ENCODE measurements around the gene ZDHHC11B.
"Not testable (repeated sequence)": the region's sequence is repeated elsewhere in the genome, so short reads cannot be mapped to it uniquely, and the experiment has no call there.

ZDHHC11B gene

DNA sequence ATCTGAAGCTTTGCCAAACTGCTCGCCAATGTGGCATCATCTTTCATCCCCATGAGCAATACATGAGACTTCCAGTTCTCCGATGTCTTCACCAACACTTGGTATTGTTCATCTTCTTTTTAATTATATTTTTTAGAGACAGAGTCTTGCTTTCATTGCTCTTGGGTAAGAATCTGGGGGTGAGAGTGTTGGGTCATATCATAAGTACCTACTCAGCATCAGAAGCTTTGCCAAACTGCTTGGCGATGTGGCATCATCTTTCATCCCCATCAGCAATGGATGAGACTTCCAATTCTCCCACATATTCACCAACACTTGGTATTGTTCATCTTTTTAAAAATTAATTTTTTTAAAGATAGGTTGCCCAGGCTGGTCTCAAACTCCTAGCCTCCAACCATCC, 30.9 kb upstream of the ZDHHC11B start:
- Mint-ChIP-seq H3K27ac (no peak overlapping the region), H3K36me3 (ENCODE audit: low read depth) (peaks cover 27% of the 10 kb centered on the region), H3K4me1 (no peaks in the 10 kb centered on the region), H3K4me3 (no peak overlapping the region), H3K9me3 (peaks cover 5% of the 10 kb centered on the region), H3K27me3 (ENCODE audit: low read depth) (no peaks in the 10 kb centered on the region)
- no peak for TF ChIP-seq CTCF (IDR thresholded peaks at IDR 0.05; ENCODE audit: unreplicated experiment in 3 of 3)

DNA sequence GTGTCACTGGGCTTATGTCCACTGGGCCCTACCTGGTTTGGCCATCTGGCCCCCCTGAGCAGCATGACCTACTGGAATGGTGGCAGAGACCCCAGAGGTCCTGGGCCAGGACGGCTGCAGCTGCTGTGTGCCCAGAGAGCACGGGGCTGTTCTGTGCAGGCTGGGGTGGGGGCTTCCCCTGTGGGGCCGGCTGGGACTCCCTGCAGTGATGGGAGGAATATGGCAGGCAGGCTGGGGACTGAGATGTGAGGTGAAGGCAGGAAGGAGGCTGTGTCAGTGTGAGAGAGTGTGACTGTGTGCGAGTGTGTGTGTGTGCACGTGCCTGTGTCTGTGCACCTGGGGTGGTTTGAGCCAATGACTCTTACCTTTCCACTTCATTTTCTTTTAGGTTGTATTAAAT, 29.0 kb upstream of the ZDHHC11B start:
- H3K36me3 Mint-ChIP-seq (ENCODE audit: low read depth): peaks cover 27% of the 10 kb centered on the region
- H3K27me3 Mint-ChIP-seq (ENCODE audit: low read depth); H3K4me3 Mint-ChIP-seq; H3K4me1 Mint-ChIP-seq; H3K27ac Mint-ChIP-seq; H3K9me3 Mint-ChIP-seq: not testable (repeated sequence)

DNA sequence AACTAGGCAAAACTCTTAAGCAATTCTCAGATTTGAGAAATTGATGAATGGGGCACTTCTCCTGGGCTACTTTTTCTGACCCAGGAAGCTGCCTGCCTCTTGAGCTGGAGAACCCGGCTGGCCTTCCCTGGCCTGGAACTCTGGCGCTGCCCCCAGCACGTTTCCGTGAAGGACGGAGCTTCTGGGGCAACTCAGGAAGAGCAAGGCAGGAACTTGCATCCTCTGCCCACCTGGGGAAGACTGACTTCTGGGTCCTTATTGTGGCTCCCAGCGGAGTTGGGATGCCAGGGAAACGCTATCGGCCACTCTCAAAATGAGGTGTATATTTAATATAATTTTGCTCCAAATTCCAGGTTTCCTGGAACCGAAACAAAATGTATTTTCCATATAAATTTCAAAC, 26.9 kb upstream of the ZDHHC11B start:
- H3K4me3 Mint-ChIP-seq; H3K4me1 Mint-ChIP-seq; H3K27ac Mint-ChIP-seq; H3K27me3 Mint-ChIP-seq (ENCODE audit: low read depth); H3K9me3 Mint-ChIP-seq: not testable (repeated sequence)
- H3K36me3 Mint-ChIP-seq (ENCODE audit: low read depth): peaks cover 13% of the 10 kb centered on the region

DNA sequence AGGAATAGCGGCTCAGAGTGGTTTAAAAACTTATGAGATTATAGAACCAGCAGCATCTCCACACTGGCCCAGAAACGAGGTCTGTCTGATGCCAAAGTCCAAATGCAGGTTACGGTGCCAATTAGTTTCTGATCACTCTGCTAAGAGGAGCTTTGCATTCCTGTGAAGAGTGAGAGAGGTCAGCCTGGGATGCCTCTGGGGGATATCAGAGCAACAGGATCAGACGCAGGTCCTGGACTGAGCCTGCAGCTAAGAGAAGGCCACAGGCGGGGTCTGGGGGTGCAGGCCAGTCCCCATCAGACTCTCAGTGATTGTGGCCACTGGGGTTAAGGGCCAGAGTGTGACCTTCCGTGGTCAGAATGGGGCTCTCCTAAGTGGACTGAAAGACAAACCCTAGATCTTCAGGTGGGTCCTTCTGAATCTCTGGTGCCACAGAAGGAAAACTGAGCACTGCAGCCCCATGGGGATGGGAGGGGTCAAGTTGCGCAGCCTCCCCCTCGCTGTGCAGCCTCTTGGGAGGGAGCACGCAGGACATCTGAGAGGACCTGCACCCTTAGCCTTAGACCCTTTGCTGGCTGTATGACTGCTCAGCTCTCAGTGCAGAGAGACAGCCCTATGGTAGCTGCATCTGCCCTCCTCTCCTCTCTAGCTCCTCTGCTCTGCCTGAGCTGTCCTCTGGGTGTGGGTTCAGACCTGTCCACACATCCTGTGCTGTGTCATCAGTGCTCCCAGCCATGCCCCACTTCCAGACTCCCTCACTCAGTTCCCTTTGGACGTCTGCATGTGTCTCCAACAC, 23.4 kb upstream of the ZDHHC11B start:
- H3K27me3 Mint-ChIP-seq (ENCODE audit: low read depth); H3K4me3 Mint-ChIP-seq; H3K4me1 Mint-ChIP-seq; H3K27ac Mint-ChIP-seq: not testable (repeated sequence)
- Mint-ChIP-seq H3K36me3 (ENCODE audit: low read depth) (peaks cover 12% of the 10 kb centered on the region), H3K9me3 (peaks cover 18% of the 10 kb centered on the region)

- H3K4me1 Mint-ChIP-seq: no peaks in the 10 kb centered on the region
- no peaks in the 10 kb centered on the region for H3K27me3 Mint-ChIP-seq (ENCODE audit: low read depth)
- peaks cover 31% of the 10 kb centered on the region for H3K9me3 Mint-ChIP-seq
- no peak for TF ChIP-seq CTCF (IDR thresholded peaks at IDR 0.05; ENCODE audit: unreplicated experiment in 3 of 3)
- H3K4me3 Mint-ChIP-seq: no peak overlapping the region
- H3K36me3 Mint-ChIP-seq (ENCODE audit: low read depth): peaks cover 37% of the 10 kb centered on the region
- H3K27ac Mint-ChIP-seq: no peak overlapping the region
Measured at GRCh38 chr5:801472-801871, 16.9 kb upstream of the ZDHHC11B start.

DNA sequence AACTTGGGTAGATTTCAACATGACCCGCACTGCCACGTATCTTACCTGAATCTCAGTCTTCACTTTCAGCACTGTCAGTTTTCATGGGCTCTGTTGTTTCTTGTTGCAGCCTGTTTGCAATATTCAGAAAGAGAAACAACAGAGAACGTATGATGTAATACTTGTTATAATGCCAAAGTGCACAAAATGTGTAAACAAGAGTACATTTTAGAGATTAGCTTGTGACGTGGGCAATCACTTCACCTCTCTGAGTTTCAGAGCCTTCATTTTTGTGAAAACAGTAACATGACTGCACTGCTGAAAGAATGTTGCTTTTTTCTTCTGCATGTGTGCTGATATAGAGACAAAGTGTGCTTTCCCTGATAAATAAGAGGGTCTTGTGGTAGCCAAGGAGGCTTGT, 16.5 kb upstream of the ZDHHC11B start:
- H3K4me3 Mint-ChIP-seq; H3K27me3 Mint-ChIP-seq (ENCODE audit: low read depth); H3K27ac Mint-ChIP-seq; H3K4me1 Mint-ChIP-seq: not testable (repeated sequence)
- Mint-ChIP-seq H3K36me3 (ENCODE audit: low read depth) (peaks cover 37% of the 10 kb centered on the region), H3K9me3 (peaks cover 31% of the 10 kb centered on the region)

DNA sequence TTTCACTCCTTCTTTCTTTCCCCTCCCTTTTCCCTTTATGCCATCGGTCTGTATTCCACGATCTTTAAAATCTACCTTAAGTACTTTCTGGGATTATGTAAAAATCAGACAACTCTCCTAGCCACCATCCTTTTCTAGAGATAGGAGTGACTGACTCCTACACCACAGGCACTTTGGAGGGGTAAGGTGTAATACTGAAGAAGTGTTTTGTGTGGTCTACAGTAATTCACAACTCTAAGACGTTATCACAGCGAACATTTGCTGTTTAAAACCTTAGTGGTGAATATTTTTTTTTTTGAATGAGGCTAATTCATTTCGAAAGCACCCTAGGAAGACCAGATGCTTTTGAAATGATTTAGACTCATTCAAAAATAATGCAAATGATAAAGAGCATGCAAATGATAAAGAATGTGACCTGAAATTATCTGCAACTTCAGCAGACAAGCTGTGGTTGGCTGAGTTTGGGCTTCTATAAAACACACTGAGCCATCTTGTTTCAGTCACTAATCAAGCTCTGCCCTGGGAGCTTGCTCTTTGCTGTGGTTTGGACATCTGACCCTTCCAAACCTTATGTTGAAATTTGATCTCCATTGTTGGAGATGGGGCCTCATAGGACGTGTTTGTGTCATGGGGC, 14.1 kb upstream of the ZDHHC11B start:
- peaks cover 26% of the 10 kb centered on the region for H3K9me3 Mint-ChIP-seq
- not testable (repeated sequence) for H3K27ac Mint-ChIP-seq; H3K4me1 Mint-ChIP-seq; H3K4me3 Mint-ChIP-seq; H3K27me3 Mint-ChIP-seq (ENCODE audit: low read depth)
- H3K36me3 Mint-ChIP-seq (ENCODE audit: low read depth): peaks cover 45% of the 10 kb centered on the region

- Mint-ChIP-seq H3K36me3 (ENCODE audit: low read depth) (peaks cover 45% of the 10 kb centered on the region), H3K9me3 (peaks cover 29% of the 10 kb centered on the region)
- not testable (repeated sequence) for H3K27me3 Mint-ChIP-seq (ENCODE audit: low read depth); H3K4me3 Mint-ChIP-seq; H3K27ac Mint-ChIP-seq; H3K4me1 Mint-ChIP-seq
Measured at GRCh38 chr5:797986-798385, 13.5 kb upstream of the ZDHHC11B start.

- H3K27me3 Mint-ChIP-seq (ENCODE audit: low read depth); H3K4me3 Mint-ChIP-seq; H3K4me1 Mint-ChIP-seq; H3K27ac Mint-ChIP-seq: not testable (repeated sequence)
- peaks cover 33% of the 10 kb centered on the region for H3K36me3 Mint-ChIP-seq (ENCODE audit: low read depth)
- H3K9me3 Mint-ChIP-seq: peaks cover 28% of the 10 kb centered on the region
Measured at GRCh38 chr5:795873-796272, 11.3 kb upstream of the ZDHHC11B start.

DNA sequence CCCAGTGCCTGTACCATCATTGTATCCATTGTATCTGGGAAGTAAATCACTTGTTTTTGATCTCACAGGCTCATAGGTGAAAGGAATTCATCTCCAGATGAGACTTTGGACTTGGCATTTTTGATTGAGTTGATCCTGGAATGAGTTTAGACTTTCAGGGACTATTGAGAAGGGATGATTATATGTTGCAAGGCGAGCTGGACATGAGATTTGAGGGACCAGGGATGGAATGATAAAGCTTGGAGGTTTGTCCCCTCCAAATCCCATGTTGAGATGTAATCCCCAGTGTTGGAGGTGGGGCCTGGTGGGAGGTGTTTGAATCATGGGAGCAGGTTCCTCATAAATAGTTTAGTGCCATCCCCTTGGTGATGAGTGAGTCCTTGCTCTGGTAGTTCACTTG, 10.4 kb upstream of the ZDHHC11B start:
- H3K4me3 Mint-ChIP-seq; H3K27ac Mint-ChIP-seq; H3K27me3 Mint-ChIP-seq (ENCODE audit: low read depth); H3K4me1 Mint-ChIP-seq: not testable (repeated sequence)
- Mint-ChIP-seq H3K9me3 (peaks cover 36% of the 10 kb centered on the region), H3K36me3 (ENCODE audit: low read depth) (peaks cover 41% of the 10 kb centered on the region)

GRCh38 chr5:788703-789102, 4.2 kb upstream of the ZDHHC11B start:
- H3K27me3 Mint-ChIP-seq (ENCODE audit: low read depth): peaks cover 32% of the 10 kb centered on the region
- H3K36me3 Mint-ChIP-seq (ENCODE audit: low read depth): peaks cover 36% of the 10 kb centered on the region
- H3K27ac Mint-ChIP-seq, H3K4me1 Mint-ChIP-seq, H3K4me3 Mint-ChIP-seq: not testable (repeated sequence)
- peaks cover 42% of the 10 kb centered on the region for H3K9me3 Mint-ChIP-seq

- not testable (repeated sequence) for H3K27ac Mint-ChIP-seq, H3K4me1 Mint-ChIP-seq
- H3K36me3 Mint-ChIP-seq (ENCODE audit: low read depth): peaks cover 31% of the 10 kb centered on the region
- H3K4me3 Mint-ChIP-seq: peak overlapping the region; percentile 1 to 35 (median 4)
- H3K27me3 Mint-ChIP-seq (ENCODE audit: low read depth): peaks cover 35% of the 10 kb centered on the region
- peaks cover 35% of the 10 kb centered on the region for H3K9me3 Mint-ChIP-seq
Measured at GRCh38 chr5:787857-788233, 3.3 kb upstream of the ZDHHC11B start.

DNA sequence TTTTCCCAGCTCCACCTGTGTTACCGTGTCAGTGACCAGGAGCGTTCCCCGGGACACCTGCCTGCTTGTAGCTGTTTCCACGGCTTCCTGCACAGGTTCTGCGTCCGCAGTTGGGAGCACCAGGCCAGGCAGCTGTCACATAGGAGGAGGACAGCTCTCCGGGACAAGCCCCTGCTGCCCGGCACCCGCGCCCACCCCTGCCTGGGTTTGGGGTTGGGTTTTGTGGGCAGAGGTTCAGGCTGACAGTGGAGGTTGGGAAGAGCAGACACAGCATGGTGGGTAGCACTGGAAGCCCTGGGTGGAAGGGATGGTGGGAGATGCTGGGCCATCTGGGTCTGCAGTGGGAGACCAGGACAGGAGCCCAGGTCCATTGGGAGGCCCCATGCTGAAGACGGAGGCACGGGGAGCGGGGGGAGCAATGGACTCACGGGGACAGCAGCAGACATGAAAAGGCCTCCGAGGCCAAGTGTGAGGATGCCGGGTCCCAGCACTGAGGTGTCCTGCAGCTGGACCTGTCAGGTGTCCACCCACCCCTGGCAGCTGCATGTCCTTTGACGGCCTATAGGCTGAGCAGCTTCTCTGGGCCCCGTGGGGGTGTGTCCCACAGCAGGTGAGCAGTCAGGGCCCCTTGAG, 2.8 kb upstream of the ZDHHC11B start:
- Mint-ChIP-seq H3K36me3 (ENCODE audit: low read depth) (peaks cover 31% of the 10 kb centered on the region), H3K27me3 (ENCODE audit: low read depth) (peaks cover 35% of the 10 kb centered on the region), H3K9me3 (peaks cover 35% of the 10 kb centered on the region)
- H3K4me1 Mint-ChIP-seq, H3K4me3 Mint-ChIP-seq, H3K27ac Mint-ChIP-seq: not testable (repeated sequence)
